Chondrocyte (in vitro differentiated cells): ENCODE measurements around the gene ZP3. TPM values are rescaled to one million over a fixed set of nuclear protein-coding genes. Genes with fewer than 3 reads are reported as not detected.
"Not testable (repeated sequence)": the region's sequence is repeated elsewhere in the genome, so short reads cannot be mapped to it uniquely, and the experiment has no call there.

ENCODE experiments used
- DNase-seq: peaks from one replicate; pipeline ENCODE4 v3.0.0; 2021; ENCODE audit warnings: mixed read lengths, low spot score
- H3K27ac Mint-ChIP-seq: one replicate; pipeline ENCODE4 v1.8.0; 2021; ENCODE audit warnings: mild to moderate bottlenecking, moderate library complexity, mixed read lengths; ENCODE audit not compliant: unreplicated experiment
- H3K27me3 Mint-ChIP-seq: 2 replicates; pipeline ENCODE4 v1.8.0; 2021; ENCODE audit warnings: low read depth, mixed read lengths
- H3K36me3 Mint-ChIP-seq: 2 replicates; pipeline ENCODE4 v1.8.0; 2021; ENCODE audit warnings: low read depth, mixed read lengths
- H3K4me1 Mint-ChIP-seq: 2 replicates; pipeline ENCODE4 v1.8.0; 2021; ENCODE audit warnings: low read depth, mild to moderate bottlenecking, mixed read lengths
- H3K4me3 Mint-ChIP-seq: one replicate; pipeline ENCODE4 v1.8.0; 2021; ENCODE audit warnings: mild to moderate bottlenecking, moderate library complexity, mixed read lengths; ENCODE audit not compliant: unreplicated experiment
- H3K9me3 Mint-ChIP-seq: 2 replicates; pipeline ENCODE4 v1.8.0; 2021; ENCODE audit warnings: low read depth, mixed read lengths
- total RNA-seq: library from RNA; stranded (reverse); gene quantifications from 3 replicates; pipeline ENCODE4 v1.2.1, GENCODE V29; 2021
- TF ChIP-seq, protein P1 (sequence below): fragments of 200-600 bp; sonication (generic); IDR thresholded peaks from 2 replicates; pipeline ENCODE4 v1.5.0; 2021; ENCODE audit warnings: antibody characterized with exemption, mild to moderate bottlenecking, moderate library complexity

The ZP3 gene
- total RNA-seq, 1 donor from 2014 or later, result not detected

DNA sequence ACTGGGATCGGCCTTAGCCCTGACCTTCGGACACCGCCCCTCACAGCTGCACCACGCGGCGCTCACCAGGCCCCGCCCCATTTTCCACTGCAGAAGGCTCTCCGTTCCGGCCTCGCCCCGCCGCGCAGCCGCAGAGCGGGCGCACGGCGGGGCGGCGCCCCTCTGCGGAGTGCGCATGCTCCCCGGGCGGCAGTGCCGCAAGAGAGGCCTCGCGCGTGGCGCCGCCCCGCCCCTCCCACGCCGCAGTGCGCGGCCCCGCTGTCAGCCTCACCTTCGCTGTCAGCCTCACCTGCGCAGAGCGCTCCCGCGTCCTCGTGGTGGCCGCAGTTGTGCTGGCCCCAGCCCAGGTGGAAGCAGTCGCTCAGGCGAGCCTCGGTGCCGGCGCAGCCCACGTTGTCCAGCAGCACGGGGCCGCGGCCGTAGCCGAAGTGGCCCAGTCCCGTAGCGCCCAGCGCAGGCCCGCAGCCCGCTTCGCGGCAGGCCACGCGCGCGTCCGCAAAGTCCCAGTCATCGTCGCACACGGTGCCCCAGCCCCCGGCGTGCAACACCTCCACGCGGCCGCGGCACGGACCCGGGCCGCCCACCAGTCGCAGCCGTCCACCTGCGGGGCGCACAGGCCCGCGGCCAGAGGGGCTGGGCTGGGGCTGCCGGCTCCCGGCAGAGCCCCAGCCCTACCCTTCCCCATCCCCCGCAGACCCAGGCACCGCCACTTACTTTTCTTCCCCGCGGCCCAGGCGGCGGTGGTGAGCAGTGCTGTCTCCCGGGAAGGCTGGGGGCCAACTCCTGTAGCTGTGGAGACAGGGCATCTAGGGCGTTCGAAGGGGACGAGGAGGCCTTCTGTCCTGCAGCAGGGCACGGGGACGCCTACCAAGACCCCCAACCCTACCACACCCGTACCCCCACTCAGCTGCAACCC lies 31.4 kb upstream of the ZP3 start:
- TF ChIP-seq, protein P1, sequence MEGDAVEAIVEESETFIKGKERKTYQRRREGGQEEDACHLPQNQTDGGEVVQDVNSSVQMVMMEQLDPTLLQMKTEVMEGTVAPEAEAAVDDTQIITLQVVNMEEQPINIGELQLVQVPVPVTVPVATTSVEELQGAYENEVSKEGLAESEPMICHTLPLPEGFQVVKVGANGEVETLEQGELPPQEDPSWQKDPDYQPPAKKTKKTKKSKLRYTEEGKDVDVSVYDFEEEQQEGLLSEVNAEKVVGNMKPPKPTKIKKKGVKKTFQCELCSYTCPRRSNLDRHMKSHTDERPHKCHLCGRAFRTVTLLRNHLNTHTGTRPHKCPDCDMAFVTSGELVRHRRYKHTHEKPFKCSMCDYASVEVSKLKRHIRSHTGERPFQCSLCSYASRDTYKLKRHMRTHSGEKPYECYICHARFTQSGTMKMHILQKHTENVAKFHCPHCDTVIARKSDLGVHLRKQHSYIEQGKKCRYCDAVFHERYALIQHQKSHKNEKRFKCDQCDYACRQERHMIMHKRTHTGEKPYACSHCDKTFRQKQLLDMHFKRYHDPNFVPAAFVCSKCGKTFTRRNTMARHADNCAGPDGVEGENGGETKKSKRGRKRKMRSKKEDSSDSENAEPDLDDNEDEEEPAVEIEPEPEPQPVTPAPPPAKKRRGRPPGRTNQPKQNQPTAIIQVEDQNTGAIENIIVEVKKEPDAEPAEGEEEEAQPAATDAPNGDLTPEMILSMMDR, result peak; percentile 32
- peak overlapping the region; percentile 88 for H3K27ac Mint-ChIP-seq
- H3K4me3 Mint-ChIP-seq, result peak overlapping the region; percentile 73
- no peaks in the 10 kb centered on the region for H3K9me3 Mint-ChIP-seq
- no peaks in the 10 kb centered on the region for H3K27me3 Mint-ChIP-seq
- peaks cover 18% of the 10 kb centered on the region for H3K4me1 Mint-ChIP-seq
- peak; percentile 94 for DNase-seq
- H3K36me3 Mint-ChIP-seq, result no peaks in the 10 kb centered on the region

DNA sequence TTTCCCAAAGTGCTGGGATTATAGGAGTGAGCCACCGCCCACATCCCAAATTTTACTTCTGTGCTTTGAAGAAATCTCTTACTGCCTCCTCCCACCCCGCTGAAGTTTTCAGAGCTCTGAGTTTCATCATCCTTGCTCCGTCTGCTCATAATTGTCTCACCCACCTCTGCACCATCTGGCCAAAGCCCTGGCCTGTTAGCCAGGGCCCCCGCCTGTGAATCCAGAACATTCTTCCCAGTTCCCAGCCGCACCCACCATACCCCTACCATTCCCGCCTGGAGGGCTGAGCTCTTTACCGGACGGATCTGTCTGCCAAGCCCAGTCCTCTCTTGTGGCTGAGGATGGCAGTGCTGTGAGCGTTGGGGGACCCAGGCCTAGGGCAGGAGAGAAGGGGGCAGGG lies 29.8 kb upstream of the ZP3 start:
- TF ChIP-seq, protein P1, result no peak
- Mint-ChIP-seq H3K36me3 (no peaks in the 10 kb centered on the region), H3K27ac (peak overlapping the region; percentile 36), H3K9me3 (no peaks in the 10 kb centered on the region), H3K27me3 (no peaks in the 10 kb centered on the region), H3K4me3 (no peak overlapping the region), H3K4me1 (peaks cover 12% of the 10 kb centered on the region)
- DNase-seq, result no peak

DNA sequence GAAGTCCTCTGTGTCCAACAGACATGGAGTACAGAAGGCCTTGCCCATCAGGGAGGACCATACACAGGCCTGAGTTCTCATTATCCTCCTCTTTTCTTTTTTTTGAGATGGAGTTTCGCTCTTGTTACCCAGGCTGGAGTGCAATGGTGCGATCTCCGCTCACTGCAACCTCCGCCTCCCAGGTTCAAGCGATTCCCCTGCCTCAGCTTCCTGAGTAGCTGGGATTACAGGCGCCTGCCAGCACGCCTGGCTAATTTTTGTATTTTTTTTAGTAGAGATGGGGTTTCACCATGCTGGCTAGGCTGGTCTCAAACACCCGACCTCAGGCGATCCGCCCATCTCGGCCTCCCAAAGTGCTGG lies 29.2 kb upstream of the ZP3 start:
- not testable (repeated sequence) for DNase-seq, H3K27ac Mint-ChIP-seq, H3K36me3 Mint-ChIP-seq, H3K4me3 Mint-ChIP-seq, H3K9me3 Mint-ChIP-seq, H3K27me3 Mint-ChIP-seq
- peaks cover 12% of the 10 kb centered on the region for H3K4me1 Mint-ChIP-seq

DNA sequence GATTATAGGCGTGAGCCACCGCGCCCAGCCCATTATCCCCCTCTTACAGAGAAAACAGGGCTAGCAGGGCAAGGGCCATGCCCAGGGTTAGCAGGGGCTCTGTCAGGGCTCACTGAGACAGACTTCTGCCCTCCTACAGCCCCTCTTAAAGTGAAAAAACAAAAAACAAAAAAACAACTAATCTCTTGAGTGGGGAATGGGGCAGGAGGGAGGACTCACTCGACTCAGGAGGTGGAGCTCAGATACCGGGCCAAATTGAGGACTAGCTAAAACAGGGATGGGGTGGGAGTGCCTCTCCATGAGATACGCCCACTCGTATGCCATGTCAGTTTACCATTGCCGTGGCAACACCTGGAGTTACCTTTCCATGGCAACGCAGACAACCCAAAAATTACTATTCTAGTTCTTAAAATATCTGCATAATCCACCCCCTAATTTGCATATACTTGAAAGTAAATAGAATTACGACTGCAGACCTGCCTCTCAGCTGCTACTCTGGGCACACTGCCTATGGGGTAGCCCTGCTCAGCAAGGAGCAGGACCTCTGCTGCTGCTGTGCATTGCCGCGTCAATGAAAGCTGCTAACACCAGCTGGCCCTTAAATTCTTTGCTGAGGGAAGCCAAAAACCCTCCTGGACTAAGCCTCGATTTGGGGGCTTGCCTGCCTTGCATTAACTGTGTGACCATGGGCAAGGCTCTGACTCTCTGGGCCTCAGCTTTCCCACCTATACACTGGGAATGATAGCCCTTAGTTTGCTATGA lies 28.6 kb upstream of the ZP3 start:
- DNase-seq, result no peak
- no peak overlapping the region for H3K4me3 Mint-ChIP-seq
- H3K27ac Mint-ChIP-seq, result no peak overlapping the region
- no peaks in the 10 kb centered on the region for H3K36me3 Mint-ChIP-seq
- H3K4me1 Mint-ChIP-seq, result peaks cover 12% of the 10 kb centered on the region
- TF ChIP-seq, protein P1, result no peak
- H3K27me3 Mint-ChIP-seq, result no peaks in the 10 kb centered on the region
- no peaks in the 10 kb centered on the region for H3K9me3 Mint-ChIP-seq

DNA sequence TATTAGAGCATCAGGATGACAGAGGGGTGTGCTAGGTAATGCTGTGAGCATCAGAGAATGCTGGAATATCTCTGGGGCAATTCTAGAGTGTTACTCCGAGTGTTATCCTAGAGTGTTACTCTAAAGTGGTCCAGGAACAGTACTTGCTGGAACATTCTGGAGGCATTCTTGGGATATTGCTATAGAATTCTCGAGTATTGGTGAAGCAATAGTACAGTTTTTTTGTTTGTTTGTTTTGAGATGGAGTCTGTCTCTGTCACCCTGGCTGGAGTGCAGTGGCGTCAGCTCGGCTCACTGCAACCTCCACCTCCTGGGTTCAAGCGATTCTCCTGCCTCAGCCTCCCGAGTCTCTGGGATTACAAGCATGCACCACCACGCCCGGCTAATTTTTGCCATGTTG lies 27.9 kb upstream of the ZP3 start:
- no peaks in the 10 kb centered on the region for H3K9me3 Mint-ChIP-seq
- H3K27me3 Mint-ChIP-seq, result no peaks in the 10 kb centered on the region
- H3K4me3 Mint-ChIP-seq, result no peak overlapping the region
- no peak for DNase-seq
- no peak overlapping the region for H3K27ac Mint-ChIP-seq
- peaks cover 12% of the 10 kb centered on the region for H3K4me1 Mint-ChIP-seq
- TF ChIP-seq, protein P1, result no peak
- H3K36me3 Mint-ChIP-seq, result no peaks in the 10 kb centered on the region
